HL-60 (cell line): Measurements from ENCODE around the gene KRT81.

Experiments used
- CTCF ChIP-seq: IDR thresholded peaks from one replicate; pipeline ENCODE4 v1.5.1; 2011; ENCODE audit warnings: low read length, control low read depth, inconsistent platforms; ENCODE audit not compliant: insufficient read depth
- GABPA ChIP-seq: IDR thresholded peaks from 2 replicates; pipeline ENCODE4 v1.6.1; 2012; ENCODE audit warnings: low read depth
- POLR2AphosphoS5 ChIP-seq: IDR thresholded peaks from 2 replicates; pipeline ENCODE4 v1.6.1; 2012; ENCODE audit warnings: low read depth
- REST ChIP-seq: IDR thresholded peaks from 2 replicates; pipeline ENCODE4 v1.6.1; 2012; ENCODE audit warnings: low read depth; ENCODE audit not compliant: insufficient replicate concordance
- SPI1 ChIP-seq: IDR thresholded peaks from 2 replicates; pipeline ENCODE4 v1.6.1; 2012; ENCODE audit warnings: low read depth, mild to moderate bottlenecking, borderline replicate concordance

GRCh38 chr12:52241205-52241842 lies 50.0 kb downstream of the KRT81 start:
- TF ChIP-seq CTCF (no peak), GABPA (no peak), REST (no peak), POLR2AphosphoS5 (no peak), SPI1 (no peak)
